ENCODE results near the gene OCRL.

Gene OCRL

DNA sequence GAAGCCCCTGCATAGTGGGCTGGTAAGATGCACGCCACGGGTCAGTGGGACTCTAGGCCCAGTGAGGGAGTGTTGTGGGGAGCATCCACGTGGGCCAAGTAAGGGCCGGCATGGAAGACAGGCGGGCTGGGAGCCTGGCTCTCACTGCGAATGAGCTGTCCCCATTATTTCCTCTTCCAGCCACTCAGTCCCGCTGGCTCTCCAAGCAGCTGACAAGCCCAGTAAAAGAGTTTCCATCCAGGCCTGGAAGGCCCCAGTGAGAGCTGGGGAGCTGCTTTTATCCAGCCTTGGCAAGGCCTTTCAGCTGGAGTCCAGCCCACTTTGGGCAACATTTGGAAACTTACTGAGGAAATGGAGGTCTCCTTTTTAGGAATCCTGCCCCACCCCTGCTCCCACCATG is 89.8 kb downstream of the OCRL start:
- in situ Hi-C loops (cut with MboI; ENCODE audit: low sequenced_read_pairs): no loop called here

DNA sequence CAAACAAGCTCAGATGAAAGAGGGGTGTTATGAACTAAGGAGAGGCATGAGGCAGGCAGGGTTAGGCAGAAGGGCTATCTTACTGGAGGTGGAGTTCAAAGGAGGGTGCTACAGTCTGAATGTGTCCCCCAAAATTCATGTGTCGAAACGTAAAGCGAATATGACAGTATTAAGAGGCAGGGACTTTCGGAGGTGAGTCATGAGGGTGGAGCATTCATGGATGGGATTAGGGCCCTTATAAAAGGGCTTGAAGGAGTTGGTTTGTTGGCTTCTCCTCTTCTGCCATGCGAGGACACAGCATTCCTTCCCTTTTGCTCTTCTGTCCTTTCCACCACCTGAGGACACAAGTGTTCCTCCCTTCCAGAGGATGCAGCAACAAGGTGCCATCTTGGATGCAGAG is 91.8 kb downstream of the OCRL start:
- in situ Hi-C loops (cut with MboI; ENCODE audit: low sequenced_read_pairs): no loop called here

DNA sequence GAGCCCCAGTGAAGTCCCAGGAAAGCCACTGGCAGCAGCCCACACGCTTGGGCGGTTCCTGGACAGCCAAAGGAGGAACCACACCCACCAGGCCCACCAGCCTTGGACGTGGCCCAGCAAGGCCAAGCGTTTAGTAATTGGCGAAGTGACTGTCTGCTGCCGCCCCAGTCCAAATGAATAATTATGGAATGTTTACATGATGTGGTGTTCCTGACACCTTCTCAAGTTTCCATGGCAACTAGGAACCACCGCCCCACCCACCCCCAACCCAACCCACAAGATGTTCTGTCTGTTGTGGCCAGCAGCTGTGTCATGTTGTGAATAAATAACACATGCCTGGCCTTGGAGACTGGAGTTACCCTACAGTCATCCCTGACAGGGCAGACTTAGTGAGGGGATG is 92.4 kb downstream of the OCRL start:
- in situ Hi-C loops (cut with MboI; ENCODE audit: low sequenced_read_pairs): no loop called here

DNA sequence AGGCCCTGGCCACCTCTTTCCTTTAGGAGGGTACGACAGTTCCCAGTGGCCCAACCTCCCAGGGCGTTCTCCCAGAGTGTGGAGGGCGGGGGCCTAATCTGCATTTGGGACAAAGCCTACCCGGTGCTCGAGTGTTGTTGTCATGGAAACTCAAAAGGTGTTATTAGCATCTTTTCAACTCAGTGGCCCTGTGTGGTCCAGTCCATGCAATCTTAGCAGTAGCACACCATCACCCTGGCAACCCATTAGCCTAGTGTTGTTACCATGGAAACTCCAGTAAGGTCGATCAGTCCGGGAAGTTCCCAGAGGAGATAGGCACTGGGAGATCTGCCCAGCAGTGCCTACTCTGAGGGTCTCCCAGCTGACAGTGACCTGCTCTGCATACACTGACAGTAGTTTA is 94.5 kb downstream of the OCRL start:
- in situ Hi-C loops (cut with MboI; ENCODE audit: low sequenced_read_pairs): no loop called here

DNA sequence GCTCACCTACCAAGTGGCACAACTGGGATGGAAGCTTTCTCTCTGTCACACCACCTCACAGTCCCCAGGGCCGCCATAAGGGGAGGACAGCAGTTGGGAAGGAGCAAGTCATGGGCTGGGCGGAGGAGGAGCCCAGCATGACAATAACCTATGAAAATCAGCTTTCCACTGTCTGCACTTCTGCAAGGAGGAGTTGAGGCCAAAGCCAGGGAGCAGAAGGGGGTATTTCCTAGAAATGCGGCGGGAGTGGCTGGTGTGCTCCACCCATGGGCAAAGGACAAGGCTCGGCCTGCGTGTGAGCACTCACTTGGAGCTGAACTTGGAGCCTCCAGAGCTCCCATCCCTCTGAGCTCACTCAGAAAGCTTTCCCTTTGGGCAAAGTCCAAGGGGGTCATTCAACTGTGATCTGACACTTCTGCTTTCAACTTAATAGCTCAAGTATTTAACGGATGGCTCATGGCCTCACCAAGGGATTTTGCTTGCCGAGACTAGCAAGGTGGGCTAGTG is 96.2 kb downstream of the OCRL start:
- in situ Hi-C loops (cut with MboI; ENCODE audit: low sequenced_read_pairs): no loop called here

DNA sequence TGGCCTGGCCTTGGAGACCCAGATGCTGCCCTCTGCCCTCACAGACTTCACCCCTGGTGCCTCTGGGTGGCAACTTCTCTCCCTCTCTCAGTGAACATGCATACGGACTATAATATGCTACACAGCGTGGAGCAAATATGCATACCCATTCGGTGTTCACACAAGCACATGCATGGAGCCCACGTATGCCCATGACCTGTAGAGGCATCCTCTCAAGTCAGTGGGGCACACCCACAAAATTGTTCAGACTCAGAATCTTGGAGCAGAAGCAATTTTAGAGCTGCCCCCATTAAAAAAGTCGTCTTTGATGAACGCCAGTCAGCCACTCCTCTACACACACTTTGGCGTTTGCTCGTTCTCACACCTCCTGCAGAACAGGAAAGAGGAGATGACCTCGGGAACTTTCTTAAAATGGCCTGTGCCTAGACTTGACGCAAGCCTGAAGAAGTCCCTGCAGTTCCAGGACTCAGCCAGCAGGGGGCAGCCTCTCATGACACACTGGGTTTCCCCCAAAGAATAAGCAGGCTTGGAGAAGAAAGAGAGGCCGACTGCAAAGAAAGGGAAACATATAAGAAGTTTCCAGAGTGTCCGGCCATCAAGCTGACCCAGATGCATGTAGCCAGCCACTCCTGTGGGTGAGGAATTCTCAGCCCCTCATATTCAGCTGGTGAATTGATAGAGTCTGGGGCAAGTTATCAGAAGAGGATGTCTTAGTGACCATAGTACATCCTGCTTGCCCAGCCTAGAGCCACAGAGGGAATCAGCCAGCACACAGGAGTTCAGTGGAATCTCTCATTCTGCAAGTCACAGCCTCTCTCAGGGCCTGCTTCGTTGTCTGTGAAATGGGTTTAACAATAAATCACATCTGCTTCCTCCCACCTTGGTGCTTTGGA is 97.4 kb downstream of the OCRL start:
- in situ Hi-C loops (cut with MboI; ENCODE audit: low sequenced_read_pairs): no loop called here

DNA sequence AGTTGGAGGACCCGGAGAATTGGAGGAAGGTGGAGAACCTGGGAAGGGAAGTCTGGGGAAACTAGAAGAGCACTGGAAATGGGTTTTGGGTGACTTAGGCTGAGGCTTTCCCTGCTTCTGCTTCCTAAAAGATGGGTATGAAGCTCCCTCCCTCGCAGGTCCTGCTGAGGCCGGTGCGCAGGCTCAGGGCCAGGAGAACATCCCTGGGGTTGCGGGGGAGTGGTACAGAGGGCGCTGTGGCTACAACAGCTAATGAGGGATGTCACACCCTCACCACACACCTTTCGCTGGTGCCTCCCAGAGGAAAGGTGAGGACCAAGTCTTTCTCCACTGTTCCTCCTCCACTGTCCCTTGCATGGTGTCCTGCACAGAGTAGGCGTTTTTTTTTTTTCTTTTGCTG is 98.9 kb downstream of the OCRL start:
- in situ Hi-C loops (cut with MboI; ENCODE audit: low sequenced_read_pairs): no loop called here

DNA sequence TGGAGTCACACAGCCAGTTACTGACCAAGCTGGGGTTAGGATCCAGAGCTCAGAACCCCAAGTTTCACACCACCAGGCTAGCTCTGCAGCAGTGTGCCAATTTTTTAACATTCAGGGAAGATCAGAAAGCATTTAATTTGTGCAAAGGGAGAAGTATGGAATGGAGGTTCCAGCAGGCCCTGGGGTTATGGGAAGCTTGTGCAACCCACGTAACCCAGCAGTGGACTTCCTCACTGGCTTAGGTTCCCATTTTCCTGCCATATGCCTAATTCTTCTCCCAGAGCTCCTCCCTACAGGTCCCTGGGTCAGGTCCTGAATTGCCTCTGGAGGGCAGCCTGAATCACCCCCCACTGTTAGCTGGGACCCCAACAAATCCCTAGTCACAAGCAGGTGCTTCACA is 100.7 kb downstream of the OCRL start:
- in situ Hi-C loops (cut with MboI; ENCODE audit: low sequenced_read_pairs): no loop called here

DNA sequence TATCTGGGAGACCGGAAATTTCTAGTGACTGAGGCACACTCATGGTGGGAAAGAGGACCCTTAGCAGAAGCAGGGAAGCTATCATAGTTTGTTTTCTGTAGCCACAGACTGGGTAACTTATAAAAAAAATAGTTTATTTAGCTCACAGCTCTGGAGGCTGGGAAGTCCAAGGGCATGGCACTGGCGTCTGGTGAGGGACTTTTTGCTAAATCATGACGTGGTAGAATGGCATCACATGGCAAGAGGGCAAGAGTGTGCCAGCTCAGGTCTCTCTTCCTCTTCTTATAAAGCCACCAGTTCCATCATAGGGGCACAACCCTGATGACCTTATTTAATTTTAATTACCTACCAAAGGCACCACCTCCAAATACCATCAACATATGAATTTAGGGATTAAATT is 101.4 kb downstream of the OCRL start:
- in situ Hi-C loops (cut with MboI; ENCODE audit: low sequenced_read_pairs): no loop called here

DNA sequence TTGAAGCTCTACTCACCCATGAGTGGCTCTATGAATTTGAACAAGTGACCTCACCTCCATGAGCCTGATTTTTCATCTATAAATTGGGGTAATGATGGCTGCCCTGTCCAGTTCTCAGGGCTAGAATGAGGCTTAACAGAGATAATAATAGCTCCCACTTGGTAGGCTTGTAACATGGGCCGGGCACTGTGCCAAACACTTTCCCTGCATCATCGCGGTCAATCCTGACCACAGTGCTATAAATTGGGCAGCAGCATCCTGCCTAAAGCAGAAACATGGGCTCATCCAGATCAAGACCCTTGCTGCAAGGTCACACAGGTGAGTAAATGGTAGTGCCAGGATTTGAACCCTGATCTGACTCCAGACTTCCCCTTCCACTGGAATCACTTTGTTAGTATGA is 101.9 kb downstream of the OCRL start:
- in situ Hi-C loops (cut with MboI; ENCODE audit: low sequenced_read_pairs): no loop called here
